HG03342 (cell line): Measurements from ENCODE around the gene PTPRG.

Experiments used
- ATAC-seq: cut with Tn5 transposase; IDR thresholded peaks from one replicate; pipeline ENCODE4 v1.9.1; 2021; ENCODE audit warnings: mild to moderate bottlenecking, moderate library complexity; ENCODE audit not compliant: unreplicated experiment

Gene PTPRG

GRCh38 chr3:62125380-62125779 is 564.0 kb downstream of the PTPRG start:
- no peak for ATAC-seq

- ATAC-seq = no peak
These were observed 565.7 kb downstream of the PTPRG start for GRCh38 chr3:62127116-62127515.

GRCh38 chr3:62128051-62128450 is 566.7 kb downstream of the PTPRG start:
- no peak for ATAC-seq

GRCh38 chr3:62128681-62129080 is 567.3 kb downstream of the PTPRG start:
- ATAC-seq = no peak

GRCh38 chr3:62131050-62131449 is 569.7 kb downstream of the PTPRG start:
- no peak for ATAC-seq

DNA sequence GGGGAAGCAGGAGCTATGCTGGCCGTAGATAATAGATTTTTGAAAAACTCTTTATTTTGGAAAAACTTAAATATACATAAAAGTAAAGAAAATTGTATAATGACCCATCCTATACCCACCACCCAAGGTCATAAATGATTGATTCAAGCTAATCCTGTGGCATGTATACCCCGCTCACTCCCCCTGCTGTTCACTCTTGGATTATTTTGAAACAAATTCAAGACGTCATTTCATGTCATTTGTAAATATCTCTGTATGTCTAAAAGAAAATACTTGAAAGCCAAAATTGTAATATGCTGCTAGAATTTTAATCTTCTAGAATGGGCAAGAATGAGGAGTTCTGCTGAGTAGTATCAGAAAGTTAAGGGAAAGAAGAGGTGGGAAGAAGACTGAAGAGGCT is 570.2 kb downstream of the PTPRG start:
- no peak for ATAC-seq

GRCh38 chr3:62132027-62132602 is 570.7 kb downstream of the PTPRG start:
- ATAC-seq = no peak

DNA sequence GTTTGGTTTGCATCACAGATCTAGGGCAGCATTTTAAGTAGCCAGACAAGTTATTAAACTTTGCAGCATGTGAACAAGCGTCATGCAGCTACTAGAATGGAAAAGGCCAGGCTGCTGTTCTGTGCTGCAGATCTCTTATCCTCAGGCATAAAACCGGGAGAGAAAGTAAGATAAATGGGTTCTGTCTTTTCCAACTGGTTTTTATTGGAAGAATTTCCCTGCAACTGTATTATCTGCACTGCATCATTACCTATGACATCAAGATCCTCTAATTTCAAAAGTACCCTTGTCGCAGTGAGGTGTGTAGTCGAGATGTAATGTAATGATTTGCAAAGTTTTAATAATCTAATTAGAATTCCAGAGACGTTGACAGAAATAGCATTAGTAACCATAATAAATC is 571.6 kb downstream of the PTPRG start:
- ATAC-seq = no peak

- no peak for ATAC-seq
These were observed 572.7 kb downstream of the PTPRG start for GRCh38 chr3:62134061-62134496.

DNA sequence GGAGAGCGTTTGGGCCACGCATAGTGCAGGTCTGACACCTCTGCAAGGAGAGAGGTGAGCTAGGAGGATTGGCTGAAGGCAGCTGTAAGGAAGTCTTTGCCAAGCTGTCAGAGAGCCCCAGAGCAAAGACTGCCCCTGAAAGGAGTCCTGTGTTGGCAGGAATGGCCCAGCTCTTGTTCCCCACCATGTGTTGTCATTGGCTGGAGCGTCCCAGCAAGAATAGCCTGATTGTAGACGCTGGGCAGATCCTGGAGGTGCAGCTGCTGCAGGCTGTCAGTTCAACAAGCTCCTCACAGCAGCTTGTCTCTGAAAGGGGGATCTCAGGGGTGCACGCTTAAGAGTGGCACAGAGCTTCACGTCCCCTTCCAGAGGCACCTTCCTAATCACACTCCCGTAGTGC is 574.4 kb downstream of the PTPRG start:
- ATAC-seq = no peak

GRCh38 chr3:62139957-62140356 is 578.6 kb downstream of the PTPRG start:
- no peak for ATAC-seq

GRCh38 chr3:62142331-62143085 is 581.1 kb downstream of the PTPRG start:
- ATAC-seq = no peak

DNA sequence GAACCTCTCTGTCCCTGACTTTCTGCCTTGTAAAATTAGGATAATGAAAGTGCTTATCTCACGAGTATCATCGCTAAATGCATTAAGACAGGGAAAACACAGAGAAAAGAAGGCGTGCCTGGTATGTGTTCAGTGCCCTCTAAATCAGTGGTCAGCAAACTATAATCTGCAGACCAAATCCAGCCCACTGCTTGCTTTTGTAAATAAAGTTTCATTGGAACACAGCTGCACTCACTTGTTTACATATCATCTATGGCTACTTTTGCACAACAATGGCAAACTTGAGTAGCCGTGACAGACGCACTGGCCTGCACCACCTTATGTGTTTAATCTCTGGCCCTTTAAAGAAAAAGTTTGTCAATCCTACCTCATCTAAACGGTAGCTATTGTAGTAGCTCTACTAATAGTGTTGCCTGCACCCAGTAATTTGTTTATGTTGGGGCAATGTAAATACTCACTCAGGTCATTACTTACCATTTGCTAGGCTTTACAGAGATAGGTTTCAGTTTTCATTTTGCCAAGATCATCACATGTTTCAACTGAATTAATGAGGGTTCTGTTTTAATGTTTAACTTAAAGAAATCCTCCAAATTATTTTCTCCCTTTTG is 582.6 kb downstream of the PTPRG start:
- ATAC-seq = no peak

DNA sequence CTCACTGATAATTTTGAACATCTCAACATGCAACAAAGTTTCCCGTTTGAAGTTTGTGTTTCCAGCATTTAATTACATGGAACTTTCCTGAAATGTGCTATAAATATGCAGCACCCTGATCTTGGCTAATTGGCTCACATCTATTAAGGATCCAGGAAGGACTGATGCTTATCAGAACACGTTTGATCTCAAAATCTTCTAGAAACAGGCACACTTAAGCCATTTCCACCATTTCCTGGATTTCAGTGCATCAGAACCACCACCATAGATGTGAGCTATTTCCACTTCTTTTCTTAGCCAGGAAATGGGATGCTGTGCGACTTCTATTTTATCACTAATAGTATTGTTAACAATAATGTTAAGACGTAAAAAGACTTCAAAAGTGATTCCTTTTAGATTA is 583.1 kb downstream of the PTPRG start:
- ATAC-seq = no peak

GRCh38 chr3:62145086-62145757 is 583.9 kb downstream of the PTPRG start:
- ATAC-seq = no peak

- ATAC-seq = no peak
These were observed 588.2 kb downstream of the PTPRG start for GRCh38 chr3:62149539-62149938.

GRCh38 chr3:62149962-62150361 is 588.6 kb downstream of the PTPRG start:
- no peak for ATAC-seq

DNA sequence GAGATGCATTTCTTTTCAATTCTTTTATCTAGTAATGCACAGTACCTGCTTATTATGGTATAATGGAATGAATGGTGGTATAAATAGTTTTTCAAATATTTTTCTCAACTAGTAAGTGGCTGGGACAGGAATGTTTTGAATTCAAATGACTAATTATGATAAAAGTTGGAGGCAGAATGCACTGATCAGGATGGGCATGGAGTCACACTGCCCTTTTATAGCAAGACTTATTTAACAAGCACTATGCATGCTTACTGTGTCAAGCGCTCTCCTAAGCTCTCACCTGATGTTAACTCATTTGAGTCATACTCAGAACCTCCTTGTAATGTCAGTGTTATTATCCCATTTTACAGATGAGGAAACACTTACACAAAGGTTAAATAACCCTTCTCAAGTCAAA is 590.2 kb downstream of the PTPRG start:
- no peak for ATAC-seq

DNA sequence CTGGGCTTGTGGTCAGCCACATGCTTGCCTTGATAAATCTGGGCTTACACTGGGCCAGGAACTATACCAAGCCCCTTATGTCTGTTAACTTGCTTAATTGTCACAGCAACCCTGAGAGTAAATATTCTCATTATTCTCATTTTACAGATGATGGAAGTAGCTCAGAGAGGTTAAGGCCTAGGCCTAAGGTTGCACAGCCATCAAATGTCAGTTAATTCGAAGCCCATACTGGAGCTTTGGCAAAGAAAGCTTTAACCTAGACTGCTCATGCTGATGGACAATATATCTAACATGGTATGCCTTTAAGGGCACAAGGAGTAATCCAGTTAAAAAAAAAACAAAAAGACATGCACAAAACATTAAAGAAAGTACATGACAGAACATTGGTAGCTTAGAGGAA is 591.9 kb downstream of the PTPRG start:
- ATAC-seq = no peak

- no peak for ATAC-seq
These were observed 593.2 kb downstream of the PTPRG start for GRCh38 chr3:62154457-62155148.

DNA sequence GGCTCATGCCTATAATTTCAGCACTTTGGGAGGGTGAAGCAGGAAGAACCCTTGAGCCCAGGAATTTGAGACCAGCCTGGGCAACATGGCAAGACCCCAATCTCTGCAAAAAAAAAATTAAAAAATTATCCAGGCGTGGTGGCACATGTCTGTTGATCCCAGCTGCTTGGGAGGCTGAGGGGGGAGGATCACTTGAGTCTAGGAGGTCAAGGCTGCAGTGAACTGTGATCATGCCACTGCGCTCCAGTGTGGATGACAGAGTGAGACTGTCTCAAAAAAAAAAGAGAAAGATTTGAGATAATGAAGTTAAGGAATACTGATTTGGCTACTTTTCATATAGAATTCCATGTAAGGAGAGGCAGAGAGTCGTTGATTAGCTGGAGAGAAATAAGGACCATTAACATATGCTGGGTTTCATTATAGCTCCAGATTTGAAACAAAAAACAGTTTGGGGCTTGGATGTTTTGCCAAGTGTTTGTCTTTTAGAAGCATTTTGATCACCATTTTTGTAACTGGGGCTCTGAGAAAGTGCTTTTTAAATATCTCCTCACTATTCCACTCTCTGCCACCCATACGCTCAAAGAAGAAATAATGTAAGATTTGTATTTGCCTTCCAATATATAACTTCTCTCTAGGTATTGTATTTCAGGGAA is 597.8 kb downstream of the PTPRG start:
- ATAC-seq = no peak
